NCI-H187 (cell line): ENCODE measurements around the gene TEX22.
"Not testable (repeated sequence)": the region's sequence is repeated elsewhere in the genome, so short reads cannot be mapped to it uniquely, and the experiment has no call there.

Experiments used
- DNase-seq, 2 experiments: peaks; one replicate each; lab custom pipeline; 2025; lab: John Stamatoyannopoulos, UW

The TEX22 gene, protein sequence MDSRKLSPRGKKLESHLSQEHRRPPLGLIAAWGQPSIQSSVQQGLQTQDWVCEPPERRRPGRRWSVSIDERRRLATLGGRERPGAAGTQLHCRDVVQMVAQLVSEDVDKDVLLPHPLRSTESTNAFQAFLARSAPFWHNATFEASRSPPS

DNA sequence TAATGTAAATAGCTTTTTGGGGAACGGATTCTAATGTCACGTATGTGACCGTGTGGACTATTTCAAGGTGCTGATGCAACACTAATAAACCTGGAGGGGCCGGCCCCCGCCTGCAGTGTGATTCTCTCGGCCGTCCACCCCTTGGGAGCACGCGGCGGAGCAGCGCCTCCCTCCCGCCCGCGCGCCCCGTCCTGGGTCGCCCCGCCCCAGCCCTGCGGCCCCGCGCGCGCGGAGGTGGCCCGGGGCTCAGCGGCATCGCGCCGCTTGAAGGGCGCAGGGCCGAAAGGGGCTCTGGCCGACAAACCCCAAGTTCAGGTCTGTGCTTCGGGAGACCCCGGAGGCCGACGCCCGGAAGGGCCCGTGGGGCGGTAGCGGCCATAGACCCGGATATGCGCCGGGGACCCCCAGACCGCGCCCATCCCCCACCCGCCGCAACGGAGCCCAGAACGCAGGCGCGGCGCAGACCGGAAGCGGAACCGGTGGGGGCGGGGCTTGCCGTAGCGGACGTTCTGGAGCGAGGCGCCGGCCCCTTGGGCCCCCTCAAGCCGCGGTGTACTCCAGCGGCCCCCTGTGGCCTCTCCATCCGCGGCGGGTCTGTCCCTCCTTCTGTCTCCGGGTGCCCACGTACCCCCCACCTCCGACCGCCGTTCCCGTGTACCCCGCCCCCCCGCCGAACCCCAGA lies at the start of gene TEX22:
Gene TEX22, plus strand, starts transcription at position 495 of the 682 bp plus-strand sequence. CDS start 803 bp downstream, outside the sequence.
- peak; percentile 75 for DNase-seq

DNA sequence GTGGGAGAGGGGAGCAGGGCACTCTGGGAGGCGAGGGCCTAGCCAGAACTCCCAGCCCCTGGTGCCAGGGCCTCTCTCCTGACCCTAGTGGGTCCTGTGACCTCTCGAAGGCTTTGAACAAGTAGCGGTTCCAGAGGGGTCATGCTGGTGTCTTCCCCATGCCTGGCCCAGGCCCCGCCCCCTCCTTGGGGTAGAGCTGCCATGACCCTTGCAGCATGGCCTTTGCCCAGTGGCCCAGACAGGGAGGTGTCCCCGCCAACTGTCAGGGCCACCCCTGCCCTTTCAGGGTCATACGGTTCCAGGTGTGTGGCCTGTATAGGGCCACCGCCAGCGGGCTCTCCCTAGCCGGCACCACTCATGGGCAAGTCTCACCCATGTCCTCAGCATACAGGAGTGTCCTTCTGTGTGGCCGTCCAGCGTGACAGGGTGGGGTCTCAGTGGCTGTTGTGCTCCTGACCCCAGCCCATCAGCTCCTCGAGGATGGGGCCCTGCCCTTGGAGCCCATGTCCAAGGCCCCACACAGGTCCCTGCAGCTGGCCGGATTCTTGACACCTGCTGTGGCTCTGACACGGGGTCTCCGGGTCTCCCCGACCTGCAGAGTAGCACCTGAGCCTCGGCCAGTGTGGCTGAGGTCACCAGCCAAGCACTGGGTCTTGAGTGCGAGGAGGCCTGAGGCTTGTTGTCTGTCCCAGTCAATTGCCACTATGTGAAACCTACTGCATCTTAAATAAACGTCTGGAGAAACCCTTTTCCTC lies 49.2 kb upstream of the TEX22 start:
- no peak for DNase-seq

DNA sequence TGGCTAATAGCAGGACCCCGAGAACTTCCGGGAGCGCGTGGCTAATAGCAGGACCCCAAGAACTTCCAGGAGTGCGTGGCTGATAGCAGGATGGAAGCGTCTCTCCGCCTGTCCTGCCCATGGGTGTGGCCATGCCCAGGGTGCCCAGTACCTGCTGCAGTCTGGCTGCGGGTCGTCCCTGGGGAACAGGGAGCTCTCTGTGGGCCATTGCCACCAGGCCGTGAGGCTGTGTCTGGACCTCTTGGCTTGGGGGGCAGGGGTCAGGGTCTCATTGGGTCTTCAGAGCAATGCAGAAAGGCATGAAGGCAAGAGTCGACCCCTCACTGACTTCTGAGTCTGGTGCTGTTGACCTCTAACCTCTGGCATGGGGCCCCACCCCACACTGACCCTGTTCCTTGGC lies 48.3 kb upstream of the TEX22 start:
- no peak for DNase-seq

DNA sequence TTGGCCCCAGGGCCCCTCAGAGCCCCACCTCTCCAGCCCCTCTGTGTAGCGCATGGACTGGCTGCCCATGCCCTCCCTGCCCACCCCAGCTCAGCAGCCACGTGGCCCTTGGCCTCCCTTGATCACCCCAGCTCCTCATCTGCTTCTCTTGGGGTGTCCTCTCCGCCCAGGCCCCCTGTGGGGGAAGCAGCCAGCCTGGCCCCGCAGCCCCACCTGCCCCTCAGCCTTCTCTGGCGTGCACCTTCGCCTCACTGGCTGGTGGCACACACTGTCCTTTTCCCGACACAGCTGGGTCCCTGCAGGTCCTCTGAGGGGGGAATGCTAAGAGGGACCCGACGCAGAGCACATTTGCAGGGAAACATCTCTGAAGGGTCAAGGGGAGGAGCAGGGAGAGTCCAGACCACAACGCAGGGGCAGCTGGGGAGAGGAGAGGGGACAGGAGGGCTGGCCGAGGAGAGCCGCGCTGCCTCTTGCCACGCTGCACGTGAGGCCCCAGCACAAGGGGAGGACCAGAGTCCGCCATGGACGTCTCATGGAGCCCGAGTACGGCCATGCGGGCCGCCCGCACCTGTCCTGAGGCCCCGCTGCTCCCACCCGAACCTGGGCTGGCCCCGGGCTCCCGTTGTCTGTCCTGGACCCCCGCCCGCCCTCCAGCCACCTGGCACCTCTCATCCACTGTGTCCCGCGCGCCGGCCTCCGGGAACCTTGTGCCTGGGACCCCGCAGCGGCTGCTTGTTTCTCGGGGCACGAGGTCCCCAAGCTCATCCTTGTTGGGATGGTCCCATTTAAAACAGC lies 47.7 kb upstream of the TEX22 start:
- DNase-seq: no peak

DNA sequence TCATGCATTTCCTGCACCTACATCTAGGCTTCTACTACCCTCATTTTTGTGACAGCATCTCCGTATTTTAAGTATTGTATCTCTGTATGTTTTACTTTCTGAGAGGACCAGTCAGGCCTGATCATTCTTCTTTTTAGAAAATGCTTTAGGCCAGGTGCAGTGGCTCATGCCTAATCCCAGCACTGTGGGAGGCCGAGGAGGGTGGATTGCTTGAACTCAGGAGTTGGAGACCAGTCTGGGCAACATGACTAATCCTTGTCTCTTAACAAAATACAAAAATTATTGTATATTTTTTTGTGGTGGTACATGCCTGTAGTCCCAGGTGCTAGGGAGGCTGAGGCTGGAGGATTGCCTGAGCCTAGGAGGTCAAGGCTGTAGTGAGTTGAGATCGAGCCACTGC lies 46.9 kb upstream of the TEX22 start:
- no peak for DNase-seq

DNA sequence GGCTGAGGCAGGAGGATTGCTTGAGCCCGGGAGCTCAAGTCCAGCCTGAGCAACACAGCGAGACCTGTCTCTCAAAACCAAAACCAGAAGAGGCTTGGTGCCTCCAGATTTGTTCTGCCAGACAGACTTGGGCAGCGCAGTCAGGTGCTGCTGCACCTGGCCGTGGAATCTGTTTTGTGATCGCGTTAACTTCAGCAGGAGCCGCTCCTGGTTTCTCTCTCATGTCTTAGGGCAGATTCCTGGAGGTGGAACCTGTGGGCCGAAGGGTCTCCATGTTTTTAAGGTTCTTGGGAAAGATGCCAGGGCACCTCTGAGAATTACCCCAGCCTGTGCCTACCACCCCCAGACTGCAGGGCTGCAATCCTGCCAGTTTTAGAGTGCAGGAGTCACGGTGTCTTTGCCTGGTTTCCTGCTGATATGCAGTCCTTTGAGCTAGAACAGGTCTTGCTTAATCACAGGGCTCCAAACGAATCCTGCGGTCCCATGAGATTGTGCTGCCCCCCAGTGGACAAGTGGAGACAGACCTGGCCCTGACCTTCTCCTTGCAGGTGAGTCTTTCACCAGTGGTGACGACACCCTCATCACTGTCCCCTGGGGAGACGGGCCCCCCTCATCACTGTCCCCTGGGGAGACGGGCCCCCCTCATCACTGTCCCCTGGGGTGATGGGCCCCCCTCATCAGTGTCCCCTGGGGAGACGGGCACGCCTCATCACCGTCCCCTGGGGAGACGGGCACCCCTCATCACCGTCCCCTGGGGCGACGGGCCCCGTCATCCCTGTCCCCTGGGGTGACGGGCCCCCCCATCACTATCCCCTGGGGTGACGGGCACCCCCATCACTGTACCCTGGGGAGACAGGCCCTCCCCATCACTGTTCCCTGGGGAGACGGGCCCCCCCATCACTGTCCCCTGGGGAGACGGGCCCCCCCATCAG lies 46.2 kb upstream of the TEX22 start:
- DNase-seq: peak; percentile 70 to 77

DNA sequence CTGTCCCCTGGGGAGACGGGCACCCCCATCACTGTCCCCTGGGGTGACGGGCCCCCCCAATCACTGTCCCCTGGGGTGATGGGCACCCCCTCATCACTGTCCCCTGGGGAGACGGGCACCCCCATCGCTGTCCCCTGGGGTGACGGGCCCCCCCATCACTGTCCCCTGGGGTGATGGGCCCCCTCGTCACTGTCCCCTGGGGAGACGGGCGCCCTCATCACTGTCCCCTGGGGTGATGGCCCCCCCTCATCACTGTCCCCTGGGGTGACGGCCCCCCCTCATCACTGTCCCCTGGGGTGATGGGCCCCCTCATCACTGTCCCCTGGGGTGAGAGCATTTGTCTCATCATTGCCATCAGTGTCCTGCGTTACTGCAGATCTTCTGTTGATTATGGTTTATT lies 45.2 kb upstream of the TEX22 start:
- DNase-seq: no peak

DNA sequence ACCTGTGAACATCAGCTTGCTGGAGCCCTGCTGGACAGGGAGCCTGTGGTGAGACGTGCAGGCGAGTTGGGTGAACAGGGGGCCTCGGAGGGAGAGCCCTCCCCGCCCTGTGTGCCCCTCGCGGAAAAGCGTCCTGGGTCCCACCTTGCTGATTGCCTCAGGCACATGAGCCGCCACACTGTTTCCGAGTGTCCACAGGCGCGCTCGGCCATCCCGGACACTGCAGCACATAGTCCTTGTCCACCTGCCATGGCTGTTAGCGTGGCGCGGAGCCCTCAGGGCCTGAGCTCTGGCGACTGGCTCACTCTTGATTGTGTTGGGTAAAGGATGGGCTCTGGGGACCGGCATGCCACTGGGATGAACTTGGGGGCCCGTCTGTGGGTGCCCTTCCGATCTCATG lies 43.8 kb upstream of the TEX22 start:
- DNase-seq: no peak

DNA sequence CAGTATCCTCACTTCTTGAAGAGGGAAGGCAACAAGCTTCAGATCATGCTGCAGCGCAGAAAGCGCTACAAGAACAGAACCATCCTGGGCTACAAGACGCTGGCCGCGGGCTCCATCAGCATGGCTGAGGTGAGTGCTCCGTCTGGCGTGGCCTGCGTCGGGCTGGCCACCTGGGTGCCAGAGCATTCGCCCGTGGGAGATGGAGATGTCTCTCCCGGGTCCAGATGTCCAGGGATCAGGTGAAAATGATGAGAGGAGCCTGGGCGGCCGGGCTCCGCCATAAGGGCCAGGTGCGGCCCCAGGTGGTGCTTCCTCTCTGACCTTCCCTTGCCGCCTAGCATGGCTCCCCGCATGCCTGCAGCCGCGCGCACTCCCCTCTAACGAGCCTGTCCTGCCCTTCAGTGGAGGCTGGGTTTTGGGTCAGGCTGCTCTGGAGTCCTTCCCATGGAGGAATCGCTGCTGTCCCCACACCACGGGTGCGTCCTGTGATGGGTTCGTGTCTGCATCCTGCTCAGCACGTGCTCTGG lies 43.2 kb upstream of the TEX22 start:
- DNase-seq: no peak

DNA sequence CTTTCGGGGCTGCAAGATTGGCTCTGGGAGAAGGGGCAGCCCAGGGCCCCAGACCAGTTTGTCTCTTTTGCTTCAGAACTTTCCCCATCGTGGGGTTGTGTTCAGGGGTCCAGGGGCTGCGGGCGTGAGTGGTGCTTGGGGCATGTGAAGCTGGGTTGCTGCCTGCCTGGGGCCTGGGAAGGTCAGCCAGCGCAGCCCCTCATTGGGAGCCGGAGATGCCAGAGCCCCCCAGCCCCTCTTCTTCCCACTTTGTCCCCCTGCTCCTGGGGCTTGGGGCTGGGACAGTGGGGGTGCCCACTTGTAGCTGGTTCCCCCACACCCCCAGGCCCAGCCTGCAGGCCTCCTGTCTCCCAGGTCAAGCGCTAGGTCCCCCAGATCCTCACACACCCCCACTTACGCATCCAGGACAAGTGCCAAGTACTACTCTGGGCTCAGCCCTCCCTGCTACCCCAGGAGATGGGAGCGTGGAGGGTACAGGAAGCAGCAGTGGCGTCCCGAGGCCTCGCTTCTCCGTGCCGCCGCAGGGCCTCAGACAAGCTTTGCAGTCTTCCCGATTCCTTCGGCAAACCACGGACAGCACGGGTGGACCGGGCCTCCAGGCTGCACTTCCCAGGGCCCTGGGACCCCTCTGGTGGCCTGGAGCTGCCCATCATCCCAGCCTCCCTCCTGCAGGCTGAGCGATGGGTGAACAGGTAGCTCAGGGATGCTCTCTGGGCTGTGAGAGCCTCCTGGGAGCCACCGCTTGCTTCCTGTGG lies 42.3 kb upstream of the TEX22 start:
- DNase-seq: no peak

DNA sequence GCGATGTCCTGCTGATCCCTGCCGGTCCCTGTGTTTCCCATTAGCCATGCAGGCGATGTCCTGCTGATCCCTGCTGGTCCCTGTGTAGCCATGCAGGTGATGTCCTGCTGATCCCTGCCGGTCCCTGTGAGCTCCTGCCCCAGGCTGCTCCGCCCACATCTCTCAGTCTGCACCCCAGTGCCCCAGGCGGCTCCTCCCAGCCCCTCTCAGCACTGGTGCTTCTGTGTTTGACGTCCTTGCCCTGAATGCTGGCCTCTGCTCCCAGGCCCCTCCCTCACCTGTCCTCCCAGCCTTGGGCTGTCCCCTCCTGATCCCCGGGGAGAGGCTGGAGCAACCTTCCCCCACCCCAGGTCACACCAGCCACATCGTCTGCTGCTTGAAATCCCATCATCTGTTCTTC lies 41.4 kb upstream of the TEX22 start:
- no peak for DNase-seq

DNA sequence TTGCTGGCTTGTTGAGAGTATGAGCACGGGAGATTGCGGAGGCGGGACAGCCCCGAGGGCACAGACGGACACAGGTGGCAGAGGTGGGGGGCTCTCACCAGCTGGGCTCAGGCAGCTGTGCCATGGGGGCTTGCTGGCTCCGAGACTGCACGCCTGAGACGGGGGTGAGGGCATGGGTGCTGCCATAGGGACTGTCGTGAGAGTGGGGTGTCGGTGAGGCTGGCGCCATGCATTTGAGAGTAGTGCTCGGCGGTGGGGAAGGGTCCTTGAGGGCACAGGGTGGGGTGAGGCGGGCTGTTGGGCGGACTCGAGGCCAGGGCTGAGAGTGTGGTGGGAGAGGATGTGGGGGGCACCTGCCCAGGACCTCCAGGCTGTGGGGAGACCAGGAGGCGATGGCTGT lies 40.7 kb upstream of the TEX22 start:
- no peak for DNase-seq

DNA sequence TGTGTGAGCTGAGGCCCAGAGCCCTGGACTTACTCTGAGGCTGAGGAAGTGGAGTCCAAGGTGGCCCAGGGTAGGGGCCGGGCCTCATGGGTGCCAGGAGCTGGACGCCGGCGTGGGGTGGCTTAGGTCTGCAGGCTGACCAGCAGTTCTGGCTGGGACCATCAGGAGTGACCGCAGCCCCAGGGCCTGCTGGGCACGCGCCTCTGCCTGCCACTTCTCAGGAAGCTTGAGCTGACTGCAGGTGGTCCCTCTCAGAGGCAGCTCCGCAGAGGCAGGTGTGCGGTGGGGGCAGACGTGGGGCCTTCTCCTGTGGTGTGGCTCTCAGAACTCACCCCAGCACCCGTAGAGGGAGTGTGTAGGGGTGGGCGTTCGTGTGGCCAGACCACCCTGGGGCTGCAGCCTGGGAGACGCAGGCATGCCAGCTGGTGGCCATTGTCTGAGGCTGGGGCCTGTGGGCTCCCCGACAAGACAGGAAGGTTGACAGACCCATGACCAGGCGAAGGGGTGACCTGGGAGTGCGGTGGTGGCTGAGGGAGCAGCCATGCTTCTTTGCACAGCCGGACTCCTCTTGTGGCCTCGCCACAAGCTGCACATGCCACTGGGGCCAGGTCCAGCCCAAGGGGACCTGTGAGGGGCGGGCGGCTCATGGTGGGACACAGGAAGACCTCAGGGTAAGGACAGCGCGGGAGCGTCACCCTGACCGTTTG lies 40.0 kb upstream of the TEX22 start:
- no peak for DNase-seq

DNA sequence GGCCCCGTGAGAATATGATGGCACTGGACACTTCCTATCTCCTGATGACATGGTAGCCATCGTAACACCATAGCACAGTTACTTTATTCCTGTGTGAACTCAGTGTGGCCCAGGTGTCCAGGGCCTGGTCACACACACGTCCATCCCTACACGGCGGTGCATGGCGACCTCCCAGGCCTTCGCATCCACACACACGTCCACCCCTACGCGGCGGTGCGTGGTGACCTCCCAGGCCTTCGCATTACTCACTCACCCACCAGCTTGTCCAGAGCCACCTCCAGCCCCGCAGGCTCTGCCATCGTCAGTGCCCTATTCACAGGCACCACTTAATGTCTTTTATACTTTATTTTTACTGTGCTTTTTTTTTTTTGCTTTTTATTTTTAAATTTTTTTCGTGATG lies 39.4 kb upstream of the TEX22 start:
- DNase-seq: no peak

DNA sequence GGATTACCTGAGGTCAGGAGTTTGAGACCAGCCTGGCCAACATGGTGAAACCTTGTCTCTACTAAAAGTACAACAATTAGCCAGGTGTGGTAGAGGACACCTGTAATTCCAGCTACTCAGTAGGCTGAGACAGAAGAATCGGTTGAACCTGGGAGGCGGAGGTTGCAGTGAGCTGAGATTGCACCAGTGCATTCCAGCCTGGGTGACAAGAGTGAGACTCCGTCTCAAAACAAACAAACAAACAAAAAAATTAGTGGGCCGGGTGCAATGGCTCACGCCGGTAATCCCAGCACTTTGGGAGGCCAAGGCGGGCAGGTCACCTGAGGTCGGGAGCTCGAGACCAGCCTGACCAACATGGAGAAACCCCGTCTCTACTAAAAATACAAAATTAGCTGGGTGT lies 36.9 kb upstream of the TEX22 start:
- DNase-seq: not testable (repeated sequence)

DNA sequence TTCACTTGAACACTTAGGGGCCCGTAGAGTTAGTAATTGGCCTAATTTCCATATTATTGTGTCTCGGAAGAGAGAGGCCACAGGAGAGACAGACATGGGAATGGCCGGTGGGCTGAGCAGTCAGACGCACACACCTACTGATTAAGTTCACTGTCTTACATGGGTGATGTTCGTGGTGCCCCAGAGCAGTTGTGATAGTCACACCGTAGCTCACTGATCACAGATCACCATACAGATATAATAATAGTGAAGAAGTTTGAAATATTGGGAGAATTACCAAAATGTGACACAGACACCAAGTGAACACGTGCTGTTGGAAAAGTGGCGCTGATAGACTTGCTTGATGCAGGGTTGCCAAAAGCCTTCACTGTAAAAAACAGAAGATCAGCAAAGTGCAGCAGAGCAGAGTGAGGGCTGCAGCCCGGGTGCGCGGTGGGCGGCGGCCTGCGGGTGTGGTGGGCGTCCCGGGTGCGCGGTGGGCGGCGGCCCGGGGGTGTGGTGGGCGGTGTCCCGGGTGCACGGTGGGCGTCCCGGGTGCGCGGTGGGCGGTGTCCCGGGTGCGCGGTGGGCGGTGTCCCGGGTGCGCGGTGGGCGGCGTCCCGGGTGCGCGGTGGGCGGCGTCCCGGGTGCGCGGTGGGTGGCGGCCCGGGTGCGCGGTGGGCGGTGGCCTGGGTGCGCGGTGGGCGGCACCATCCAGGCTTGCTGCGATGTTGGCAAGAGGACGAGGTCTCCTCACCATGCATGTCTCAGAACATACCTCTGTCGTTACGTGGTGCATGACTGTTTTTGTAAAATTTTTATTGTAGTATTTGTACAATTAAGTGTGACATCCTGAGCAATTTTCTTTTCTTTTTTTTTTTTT lies 34.3 kb upstream of the TEX22 start:
- DNase-seq: no peak

DNA sequence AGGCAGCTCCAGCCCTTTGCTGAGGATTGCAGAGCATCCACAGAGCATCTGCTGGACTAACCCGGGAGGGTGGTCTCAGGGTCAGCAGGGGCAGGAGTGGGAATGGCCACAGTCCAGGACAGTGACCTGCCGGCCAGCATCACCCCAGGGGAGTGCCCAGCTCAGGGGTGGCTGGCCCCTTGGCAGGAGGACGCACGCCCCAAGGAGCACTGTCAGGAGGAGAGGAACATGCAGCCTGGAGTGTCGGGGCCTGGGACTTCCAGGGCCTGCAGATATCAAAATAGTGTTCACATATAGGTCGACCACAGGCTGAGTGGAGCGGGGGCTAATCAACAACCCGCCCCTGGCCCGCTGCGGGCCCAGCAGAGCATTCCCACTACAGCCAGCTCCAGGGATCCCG lies 33.2 kb upstream of the TEX22 start:
- DNase-seq: no peak

DNA sequence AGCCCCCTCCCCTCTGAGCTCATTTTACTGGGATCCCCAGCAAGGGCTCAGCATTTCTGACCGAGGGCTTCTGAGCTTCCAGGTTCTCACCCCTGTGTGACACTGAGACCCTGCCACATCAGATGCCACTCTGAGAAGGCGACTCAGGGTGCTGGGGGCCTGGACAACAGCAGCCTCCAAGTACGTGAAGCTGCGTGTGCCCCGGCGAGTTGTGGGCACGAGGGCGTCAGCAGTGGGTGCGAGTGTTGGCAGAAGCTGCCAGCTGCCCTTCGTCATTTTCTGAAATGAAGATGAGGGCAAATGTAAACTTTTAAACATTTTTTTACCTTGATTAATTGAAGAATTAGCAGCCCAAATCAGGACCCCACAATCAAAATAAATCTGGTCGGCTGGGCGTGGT lies 32.7 kb upstream of the TEX22 start:
- DNase-seq: no peak
